Activated gamma-delta T cell treated with Interleukin-2 at 50 U/mL for 16 hours (primary cell): ENCODE measurements around the gene KDELR3.

Source experiments
- DNase-seq: peaks from one replicate; pipeline ENCODE4 v3.0.0-alpha.2; 2020

KDELR3 gene

DNA sequence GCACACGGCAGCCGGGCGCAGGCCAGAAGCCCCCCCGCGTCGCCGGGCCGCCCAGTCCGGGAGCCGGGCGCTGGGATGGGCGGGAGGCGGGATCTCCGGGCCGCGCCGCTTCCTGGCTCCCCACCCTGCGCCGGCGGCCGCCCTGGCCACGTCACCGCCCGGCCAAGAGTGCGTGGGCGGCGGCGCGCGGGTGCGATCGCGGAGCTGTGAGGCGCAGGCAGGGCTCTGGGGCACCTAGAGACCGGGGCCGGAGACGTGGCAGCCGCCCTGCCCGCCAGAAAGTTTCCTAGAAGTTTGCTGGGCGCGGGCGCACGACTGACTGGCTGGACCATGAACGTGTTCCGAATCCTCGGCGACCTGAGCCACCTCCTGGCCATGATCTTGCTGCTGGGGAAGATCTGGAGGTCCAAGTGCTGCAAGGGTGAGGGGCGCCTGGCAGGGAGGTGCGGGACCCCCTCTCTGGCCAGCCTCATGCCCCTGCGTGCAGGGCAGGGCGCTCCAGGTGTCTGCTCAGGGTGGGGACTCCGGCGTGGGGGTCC is at the start of gene KDELR3:
TSS of gene KDELR3 (plus strand) at position 193 of the 539 bp plus-strand sequence. CDS start at position 331, 138 bp downstream.
- peak; percentile 34 for DNase-seq

DNA sequence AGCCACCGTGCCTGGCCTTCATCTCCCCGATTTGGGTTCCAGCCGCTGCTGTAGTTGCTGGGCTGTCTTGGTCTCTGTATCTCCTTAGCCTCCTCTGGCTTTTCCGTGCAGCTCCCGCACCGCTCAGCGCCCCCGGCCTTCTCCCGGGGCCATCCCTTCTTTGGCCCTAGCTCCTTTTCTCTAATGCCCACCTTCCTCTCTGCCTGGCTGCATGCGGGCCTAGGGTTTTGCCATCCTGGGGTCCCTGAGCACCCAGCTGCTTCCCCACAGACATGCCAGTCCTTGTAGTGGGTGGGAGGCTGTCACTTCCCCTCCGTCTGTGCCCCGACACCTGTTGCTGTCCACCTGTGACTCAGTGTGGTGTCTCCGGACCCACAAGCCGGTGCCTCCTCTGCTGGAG is 49.3 kb upstream of the KDELR3 start:
- no peak for DNase-seq

DNA sequence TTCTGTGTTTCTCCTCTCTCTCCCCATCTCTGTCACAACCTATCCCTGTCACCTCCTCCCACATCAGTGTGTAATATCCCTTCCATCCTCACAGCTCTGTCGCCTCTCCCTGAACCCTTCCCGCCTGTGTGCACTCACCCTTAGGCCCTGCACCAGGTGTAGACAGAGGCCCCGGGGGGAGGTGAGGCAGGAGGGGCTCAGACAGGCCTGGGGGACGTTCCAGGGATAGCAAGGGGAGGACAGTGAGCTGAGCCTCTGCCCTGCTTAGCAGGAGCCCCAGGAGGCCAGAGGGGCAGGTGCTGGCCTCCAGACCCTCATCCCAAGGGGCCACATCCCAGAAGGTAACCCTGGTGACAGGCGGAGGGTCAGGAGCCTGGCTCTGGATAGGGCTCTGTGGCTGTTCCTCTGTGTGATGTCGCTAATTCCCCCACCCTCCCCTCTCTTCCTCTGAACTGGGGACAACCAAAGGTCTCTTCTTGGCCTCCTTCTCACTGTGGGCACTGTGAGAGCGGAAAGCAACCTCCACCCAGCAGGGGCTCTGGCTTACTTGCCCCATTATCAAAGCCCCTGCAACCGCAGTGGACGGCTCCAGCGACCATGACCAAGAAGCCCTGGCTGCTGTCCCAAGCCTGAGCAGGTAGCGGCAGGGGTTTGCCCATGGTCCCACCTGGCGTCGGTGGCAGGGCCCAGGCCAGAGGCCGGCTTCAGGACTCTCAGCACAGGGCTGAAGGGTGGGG is 48.6 kb upstream of the KDELR3 start:
- no peak for DNase-seq

GRCh38 chr22:38419858-38420160 is 48.1 kb upstream of the KDELR3 start:
- DNase-seq = no peak

DNA sequence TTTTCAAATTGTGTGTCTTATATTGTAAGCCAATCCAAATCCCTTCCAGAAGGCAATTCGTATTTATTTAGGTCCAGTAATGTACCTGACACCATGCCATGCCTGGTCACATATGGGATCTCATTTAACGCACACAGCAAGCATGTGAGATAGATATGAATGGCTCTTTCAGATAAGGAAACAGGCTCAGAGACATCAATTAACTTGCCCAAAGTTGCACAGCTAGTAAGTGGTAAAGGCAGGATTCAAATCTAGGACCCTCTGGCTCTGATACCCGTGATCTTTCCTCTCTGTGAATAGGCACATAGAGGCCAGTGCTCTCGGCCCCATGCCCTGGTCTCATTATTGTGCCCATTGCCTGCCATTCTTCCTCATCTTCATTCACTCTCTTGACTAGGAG is 47.2 kb upstream of the KDELR3 start:
- DNase-seq = no peak

- DNase-seq = no peak
Observed at GRCh38 chr22:38422611-38423511, 45.0 kb upstream of the KDELR3 start.

GRCh38 chr22:38423512-38424503 is 44.1 kb upstream of the KDELR3 start:
- no peak for DNase-seq

DNA sequence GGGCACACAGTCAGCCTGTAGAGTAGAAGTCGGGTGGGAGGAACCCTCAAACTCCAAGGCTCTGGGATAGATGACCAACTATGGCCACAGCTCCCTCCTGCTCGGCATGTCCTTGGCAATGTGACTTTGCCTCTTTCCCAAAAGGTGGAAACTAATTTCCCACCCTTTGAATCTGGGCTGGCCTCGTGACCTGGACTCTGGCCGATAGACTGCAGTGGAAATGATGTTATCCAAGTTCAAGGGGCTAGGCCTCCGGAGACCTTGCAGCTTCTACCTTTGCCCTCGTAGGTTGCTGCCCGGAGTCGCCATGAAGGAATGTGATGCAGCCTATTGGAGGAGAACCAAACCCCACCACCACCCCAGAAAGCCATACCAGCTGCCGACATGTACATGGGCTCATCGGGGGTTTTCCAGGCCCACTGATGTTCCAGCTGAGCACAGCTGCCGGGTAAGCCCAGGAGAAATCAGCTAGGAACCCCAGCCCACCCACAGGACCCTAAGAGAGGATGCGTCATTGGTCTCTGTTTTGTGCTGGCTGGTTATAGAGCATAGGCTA is 43.3 kb upstream of the KDELR3 start:
- DNase-seq = no peak

DNA sequence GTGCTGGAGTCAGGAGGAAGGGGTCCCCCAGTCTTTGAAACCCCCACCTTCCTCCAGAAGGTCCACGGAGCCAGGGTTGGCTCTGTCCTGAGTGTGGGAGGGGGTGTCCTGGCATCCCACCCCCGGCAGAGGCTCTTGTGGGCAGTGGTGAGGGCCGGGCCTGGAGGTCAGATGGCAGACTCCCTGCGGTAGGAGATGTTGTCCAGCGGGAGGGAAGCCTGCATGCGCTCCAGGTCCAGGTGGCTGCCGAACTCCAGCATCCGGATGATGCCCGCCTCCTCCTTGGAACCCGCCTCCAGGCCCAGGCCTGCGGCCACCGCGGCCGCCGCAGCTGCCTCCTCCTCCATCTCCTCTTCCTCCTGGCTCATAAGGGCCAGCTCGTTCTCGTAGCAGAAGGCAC is 41.3 kb upstream of the KDELR3 start:
- no peak for DNase-seq

GRCh38 chr22:38427465-38427864 is 40.4 kb upstream of the KDELR3 start:
- no peak for DNase-seq

GRCh38 chr22:38427940-38428339 is 40.0 kb upstream of the KDELR3 start:
- DNase-seq = no peak

DNA sequence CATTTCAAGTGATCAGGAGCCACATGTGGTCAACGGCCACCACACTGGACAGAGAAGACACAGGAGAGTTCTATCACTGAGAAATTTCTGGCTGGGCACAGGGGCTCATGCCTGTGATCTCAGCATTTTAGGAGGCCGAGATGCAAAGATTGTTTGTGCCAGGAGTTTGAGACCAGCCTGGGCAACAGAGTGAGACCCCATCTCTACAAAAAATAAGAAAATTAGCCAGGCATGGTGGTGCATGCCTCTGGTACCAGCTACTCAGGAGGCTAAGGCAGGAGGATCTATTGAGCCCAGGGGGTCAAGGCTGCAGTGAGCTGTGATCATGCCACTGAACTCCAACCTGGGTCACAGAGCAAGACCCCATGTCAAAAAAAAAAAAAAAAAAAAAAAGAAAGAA is 39.2 kb upstream of the KDELR3 start:
- DNase-seq = no peak

DNA sequence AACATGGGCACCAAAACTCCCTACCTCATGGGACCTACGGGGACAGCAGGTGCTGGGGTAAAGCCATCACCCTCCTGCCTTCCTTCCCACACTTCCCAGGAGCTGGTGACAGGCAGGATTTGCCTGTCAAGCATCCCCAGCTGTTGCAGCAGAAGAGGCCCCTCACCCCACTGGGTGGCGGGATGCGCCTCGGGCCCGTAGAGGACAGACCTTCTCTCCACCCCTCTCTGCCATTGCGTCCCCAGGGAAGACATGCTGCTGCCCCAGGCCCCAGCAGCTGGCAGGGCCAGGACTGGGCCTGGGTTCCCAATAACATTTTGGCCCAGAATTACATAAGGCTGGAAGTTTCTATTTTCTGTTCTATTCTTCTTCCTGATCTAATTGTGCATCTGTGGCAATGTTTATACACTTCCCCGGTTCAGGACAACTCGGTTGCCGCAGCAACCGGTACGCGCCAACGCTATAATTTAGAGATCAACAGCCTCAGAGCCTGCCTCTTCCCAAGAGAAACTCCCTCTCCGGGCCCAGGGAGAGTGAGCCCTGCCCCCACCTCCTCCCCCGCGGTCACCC is 38.3 kb upstream of the KDELR3 start:
- no peak for DNase-seq

DNA sequence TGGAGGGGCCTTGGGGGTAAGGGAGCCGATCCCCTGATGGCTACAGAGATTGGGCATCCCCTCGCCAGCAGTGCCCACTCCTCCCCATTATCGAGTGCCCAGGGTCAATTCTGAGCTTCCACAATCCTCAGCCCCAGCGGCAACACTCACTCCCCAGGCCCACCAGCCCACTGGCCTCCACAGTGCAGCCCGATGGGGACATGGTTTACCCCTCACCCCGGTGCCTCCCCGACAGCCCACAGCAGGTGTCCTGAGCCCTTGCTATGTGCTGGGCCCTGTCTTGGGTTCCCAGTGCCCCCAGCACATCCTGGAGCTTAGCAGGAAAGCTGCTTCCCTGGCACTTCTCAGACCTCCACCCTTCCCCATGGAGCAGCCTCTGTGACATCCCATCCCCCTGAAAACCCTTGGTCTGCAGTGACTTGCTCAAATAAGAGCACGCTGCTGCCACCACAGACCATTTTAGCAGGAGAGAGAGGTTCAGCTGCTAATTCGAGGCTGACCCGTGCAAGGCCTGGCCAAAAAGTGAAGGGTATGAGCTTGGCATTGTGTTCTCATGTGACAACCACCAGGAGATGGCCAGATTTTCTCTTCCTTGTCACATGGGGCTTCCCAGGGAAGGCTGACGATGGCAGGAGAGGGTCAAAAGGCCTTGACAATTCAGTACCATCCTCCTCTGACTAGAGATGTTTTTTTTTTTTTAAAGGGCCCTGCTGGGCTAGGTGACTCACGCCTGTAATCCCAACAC is 36.5 kb upstream of the KDELR3 start:
- no peak for DNase-seq

- no peak for DNase-seq
Observed at GRCh38 chr22:38432264-38432663, 35.6 kb upstream of the KDELR3 start.

DNA sequence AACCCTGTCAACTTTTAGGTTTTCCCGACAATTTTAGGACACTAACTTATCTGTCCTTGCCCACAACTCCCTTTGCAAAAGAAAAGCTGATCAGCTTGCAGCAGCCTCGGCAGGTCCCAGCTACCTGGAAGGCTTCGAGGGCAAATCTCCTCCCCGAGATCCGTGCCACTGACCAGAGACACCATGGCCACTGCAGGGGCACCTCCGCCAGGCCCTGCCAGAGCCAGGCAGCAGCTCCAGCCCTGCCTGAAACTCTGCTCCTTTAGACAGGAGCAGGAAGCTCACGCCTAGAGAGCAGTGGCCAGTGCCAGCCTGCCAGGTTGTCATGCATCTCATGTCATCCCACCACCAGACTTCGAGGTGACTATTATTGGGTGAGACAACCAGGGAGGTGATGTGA is 34.0 kb upstream of the KDELR3 start:
- no peak for DNase-seq

DNA sequence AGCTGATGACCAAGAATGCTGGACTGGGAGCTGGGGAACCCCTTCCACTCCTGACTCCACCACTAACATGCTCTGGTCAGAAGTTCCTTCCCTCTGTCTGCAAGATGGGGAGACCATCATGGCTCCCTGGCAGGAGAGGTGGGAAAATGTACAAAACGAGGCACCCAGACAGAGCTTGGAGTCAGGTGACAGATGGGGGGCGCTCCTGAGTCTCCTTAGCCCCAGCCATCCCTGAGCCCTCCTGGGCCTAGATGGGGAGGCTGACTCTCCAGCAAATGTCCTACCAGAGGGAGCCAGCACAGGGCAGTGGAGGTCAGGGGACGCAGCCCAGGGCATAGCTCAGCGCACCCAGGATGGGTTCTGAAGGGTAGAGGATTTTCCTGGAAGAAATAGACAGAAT is 32.9 kb upstream of the KDELR3 start:
- DNase-seq = no peak

DNA sequence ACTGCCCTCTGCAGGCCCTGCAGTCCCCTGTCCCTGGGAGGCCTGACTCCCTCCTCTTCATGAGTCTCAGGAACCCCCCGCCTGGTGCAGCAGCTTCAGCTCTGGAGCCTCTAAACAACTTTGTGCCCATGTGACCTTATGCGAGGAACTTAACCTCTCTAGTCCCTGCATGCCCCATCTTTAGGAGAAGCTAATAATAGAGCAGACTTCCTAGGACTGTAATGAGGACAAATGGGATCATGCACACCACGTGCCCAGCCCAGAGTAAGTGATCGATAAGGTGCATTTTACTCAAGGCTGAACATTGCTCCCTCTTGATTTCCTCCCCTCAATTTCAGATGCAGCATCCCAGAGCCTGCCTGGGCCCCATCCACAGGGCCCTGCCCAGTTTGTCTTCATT is 31.9 kb upstream of the KDELR3 start:
- no peak for DNase-seq

GRCh38 chr22:38436629-38437395 is 31.1 kb upstream of the KDELR3 start:
- DNase-seq = no peak

DNA sequence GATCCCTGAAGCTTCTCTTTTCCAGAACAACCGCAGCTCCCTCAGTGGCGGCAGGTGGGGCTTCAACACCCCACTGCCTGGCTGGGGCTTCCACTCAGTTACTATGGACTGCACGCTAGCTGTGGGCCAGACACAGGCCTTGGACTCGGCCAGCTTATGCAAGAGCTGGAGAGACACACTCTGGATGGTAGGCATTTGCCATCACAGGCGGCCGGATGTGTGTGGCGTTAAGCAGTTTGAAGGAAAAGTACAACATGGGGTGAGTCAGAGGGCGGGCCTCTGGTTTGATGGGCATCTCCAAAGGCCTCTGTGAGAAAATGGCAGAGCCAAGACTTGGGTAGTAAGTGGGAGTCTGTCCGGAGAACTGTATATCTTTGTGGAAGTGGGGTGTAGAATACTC is 30.5 kb upstream of the KDELR3 start:
- DNase-seq = no peak
